Measurements from ENCODE around the gene CCDC17. TPM values are rescaled to one million over a fixed set of nuclear protein-coding genes. Genes with fewer than 3 reads are reported as not detected.

CCDC17 gene
- total RNA-seq, 2 donors from 2014 or later = 1.3 to 3.8 TPM

- intact Hi-C loops (cut with DNase I) = no loop called here
- no peaks in the 10 kb centered on the region for H3K27me3 ChIP-seq (replicated peaks; ENCODE audit: insufficient read depth)
- peaks cover 10% of the 10 kb centered on the region for H3K4me1 ChIP-seq (replicated peaks)
- no peaks in the 10 kb centered on the region for H3K9me3 ChIP-seq
- no peak overlapping the region for H3K4me3 ChIP-seq
- TF ChIP-seq CTCF (IDR thresholded peaks at IDR 0.05) (no peak), POLR2A (IDR thresholded peaks at IDR 0.05) (no peak), POLR2AphosphoS5 (IDR thresholded peaks at IDR 0.05) (no peak)
- H3K27ac ChIP-seq = no peak overlapping the region
- 70% methylated on average over 4 of the region's 4 CpGs for WGBS
- DNase-seq (ENCODE audit: low spot score) = no peak
- no peaks in the 10 kb centered on the region for H3K36me3 ChIP-seq
These were observed 37.1 kb downstream of the CCDC17 start for GRCh38 chr1:45586769-45587168.

- WGBS = 23% methylated on average over 7 of the region's 7 CpGs
- TF ChIP-seq CTCF (IDR thresholded peaks at IDR 0.05) (no peak), POLR2AphosphoS5 (IDR thresholded peaks at IDR 0.05) (no peak), POLR2A (IDR thresholded peaks at IDR 0.05) (no peak)
- Histone ChIP-seq H3K36me3 (no peaks in the 10 kb centered on the region), H3K27ac (peak overlapping the region; percentile 94 to 95), H3K27me3 (replicated peaks; ENCODE audit: insufficient read depth) (no peaks in the 10 kb centered on the region), H3K4me1 (replicated peaks) (peaks cover 10% of the 10 kb centered on the region), H3K4me3 (peak overlapping the region; percentile 93 to 99), H3K9me3 (no peaks in the 10 kb centered on the region)
- intact Hi-C loops (cut with DNase I) = no loop called here
- no peak for DNase-seq (ENCODE audit: low spot score)
These were observed 38.3 kb downstream of the CCDC17 start for GRCh38 chr1:45585496-45586075.

- no peaks in the 10 kb centered on the region for H3K9me3 ChIP-seq
- TF ChIP-seq POLR2A (IDR thresholded peaks at IDR 0.05) (no peak), POLR2AphosphoS5 (IDR thresholded peaks at IDR 0.05) (no peak), CTCF (IDR thresholded peaks at IDR 0.05) (peak in 1 of 4 experiments; percentile 5)
- H3K4me3 ChIP-seq = peak overlapping the region; percentile 93 to 99
- peak overlapping the region; percentile 94 to 95 for H3K27ac ChIP-seq
- peaks cover 10% of the 10 kb centered on the region for H3K4me1 ChIP-seq (replicated peaks)
- 2% methylated on average over 5 of the region's 5 CpGs for WGBS
- no peaks in the 10 kb centered on the region for H3K36me3 ChIP-seq
- no peak for DNase-seq (ENCODE audit: low spot score)
- intact Hi-C loops (cut with DNase I) = no loop called here
- no peaks in the 10 kb centered on the region for H3K27me3 ChIP-seq (replicated peaks; ENCODE audit: insufficient read depth)
These were observed 38.8 kb downstream of the CCDC17 start for GRCh38 chr1:45585110-45585426.

- Histone ChIP-seq H3K9me3 (no peaks in the 10 kb centered on the region), H3K27me3 (replicated peaks; ENCODE audit: insufficient read depth) (no peaks in the 10 kb centered on the region), H3K27ac (peak overlapping the region; percentile 94 to 95), H3K4me3 (peak overlapping the region; percentile 93 to 99), H3K36me3 (no peaks in the 10 kb centered on the region), H3K4me1 (replicated peaks) (peaks cover 10% of the 10 kb centered on the region)
- peak; percentile 59 for TF ChIP-seq POLR2AphosphoS5 (IDR thresholded peaks at IDR 0.05)
- no peak for TF ChIP-seq POLR2A (IDR thresholded peaks at IDR 0.05)
- peak; percentile 87 for DNase-seq (ENCODE audit: low spot score)
- WGBS = under 1% methylated on average over 59 of the region's 59 CpGs
- intact Hi-C loops (cut with DNase I) = loop anchor here (5.0 kb wide), 1 partner anchor 103 kb away; the partner anchor contains the start of genes GPBP1L1 and TMEM69
These were observed 39.3 kb downstream of the CCDC17 start for GRCh38 chr1:45584351-45585109.

GRCh38 chr1:45583666-45584350 is 40.0 kb downstream of the CCDC17 start, which contains the start of gene NASP:
TSS of gene NASP (plus strand) at chr1:45584041. CDS start at chr1:45584147, 106 bp downstream.
- peak; percentile 88 for DNase-seq (ENCODE audit: low spot score)
- peak within 1 kb of the TSS; percentile 93 to 99 for H3K4me3 ChIP-seq
- peak within 1 kb of the TSS; percentile 94 to 95 for H3K27ac ChIP-seq
- no peaks in the 10 kb centered on the region for H3K9me3 ChIP-seq
- WGBS = under 1% methylated on average over 39 of the region's 41 CpGs
- H3K36me3 ChIP-seq = no peaks in the 10 kb centered on the region
- TF ChIP-seq CTCF (IDR thresholded peaks at IDR 0.05) (no peak), POLR2AphosphoS5 (IDR thresholded peaks at IDR 0.05) (peak; percentile 61), POLR2A (IDR thresholded peaks at IDR 0.05) (peak; percentile 77)
- intact Hi-C loops (cut with DNase I) = loop anchor here (5.0 kb wide), 1 partner anchor 103 kb away; the partner anchor contains the start of genes GPBP1L1 and TMEM69
- H3K27me3 ChIP-seq (replicated peaks; ENCODE audit: insufficient read depth) = no peaks in the 10 kb centered on the region
- H3K4me1 ChIP-seq (replicated peaks) = peaks cover 10% of the 10 kb centered on the region
